ENCODE results near the gene SERPINB6. TPM values are rescaled to one million over a fixed set of nuclear protein-coding genes. Genes with fewer than 3 reads are reported as not detected.
"Not testable (repeated sequence)": the region's sequence is repeated elsewhere in the genome, so short reads cannot be mapped to it uniquely, and the experiment has no call there.

Gene SERPINB6
- total RNA-seq, 2 donors from 2014 or later: 128 to 150 TPM

- no peak for DNase-seq
- H3K27ac Mint-ChIP-seq: no peak overlapping the region
- no peak overlapping the region for H3K4me3 Mint-ChIP-seq
- no peak overlapping the region for H3K9ac ChIP-seq (ENCODE audit: extremely low read depth, low read length, poor library complexity, severe bottlenecking)
- H3K4me1 ChIP-seq (ENCODE audit: control insufficient read depth, insufficient read depth, low read length): no peaks in the 10 kb centered on the region
- WGBS, 2 experiments (ENCODE audit: insufficient coverage in 1 of 2, insufficient read length in 1 of 2): 83 to 90% methylated on average over 1 to 3 of the region's 3 CpGs
- H3K4me1 Mint-ChIP-seq: no peaks in the 10 kb centered on the region
- H3K36me3 ChIP-seq (ENCODE audit: control insufficient read depth, insufficient read depth, low read length): peaks cover 70% of the 10 kb centered on the region
- no peak overlapping the region for H3K4me3 ChIP-seq (ENCODE audit: low read length)
- H3K27me3 Mint-ChIP-seq (ENCODE audit: insufficient read depth): no peaks in the 10 kb centered on the region
- peaks cover 40% of the 10 kb centered on the region for H3K9me3 ChIP-seq (ENCODE audit: control insufficient read depth, low read length)
- H3K9me3 Mint-ChIP-seq: peaks cover 54% of the 10 kb centered on the region
- H3K27me3 ChIP-seq (ENCODE audit: control insufficient read depth, insufficient read depth, low read length, poor library complexity, severe bottlenecking): no peaks in the 10 kb centered on the region
- H3K36me3 Mint-ChIP-seq (ENCODE audit: low read depth): peaks cover 96% of the 10 kb centered on the region
- no peak for TF ChIP-seq CTCF (conservative IDR thresholded peaks at IDR 0.05)
- no peak overlapping the region for H3K27ac ChIP-seq (ENCODE audit: low read depth, low read length)
Observed at GRCh38 chr6:3009930-3010329, 38.6 kb upstream of the SERPINB6 start.

- H3K27ac Mint-ChIP-seq; H3K4me3 ChIP-seq (ENCODE audit: low read length); H3K27me3 Mint-ChIP-seq (ENCODE audit: insufficient read depth); H3K27me3 ChIP-seq (ENCODE audit: control insufficient read depth, insufficient read depth, low read length, poor library complexity, severe bottlenecking); DNase-seq; H3K4me1 ChIP-seq (ENCODE audit: control insufficient read depth, insufficient read depth, low read length); H3K4me3 Mint-ChIP-seq; H3K9ac ChIP-seq (ENCODE audit: extremely low read depth, low read length, poor library complexity, severe bottlenecking); H3K4me1 Mint-ChIP-seq: not testable (repeated sequence)
- peaks cover 40% of the 10 kb centered on the region for H3K9me3 ChIP-seq (ENCODE audit: control insufficient read depth, low read length)
- Mint-ChIP-seq H3K9me3 (peaks cover 54% of the 10 kb centered on the region), H3K36me3 (ENCODE audit: low read depth) (peaks cover 94% of the 10 kb centered on the region)
- peak overlapping the region; percentile 44 for H3K27ac ChIP-seq (ENCODE audit: low read depth, low read length)
- H3K36me3 ChIP-seq (ENCODE audit: control insufficient read depth, insufficient read depth, low read length): peaks cover 64% of the 10 kb centered on the region
- 79 to 84% methylated on average over 15 to 17 of the region's 17 CpGs for WGBS, 2 experiments (ENCODE audit: insufficient coverage in 1 of 2, insufficient read length in 1 of 2)
Observed at GRCh38 chr6:3008712-3009265, 37.4 kb upstream of the SERPINB6 start.

GRCh38 chr6:3007571-3007970, 36.2 kb upstream of the SERPINB6 start:
- no peak overlapping the region for H3K27ac Mint-ChIP-seq
- H3K27me3 ChIP-seq (ENCODE audit: control insufficient read depth, insufficient read depth, low read length, poor library complexity, severe bottlenecking): no peaks in the 10 kb centered on the region
- H3K9me3 ChIP-seq (ENCODE audit: control insufficient read depth, low read length): peaks cover 38% of the 10 kb centered on the region
- no peak for TF ChIP-seq CTCF (conservative IDR thresholded peaks at IDR 0.05)
- no peaks in the 10 kb centered on the region for H3K27me3 Mint-ChIP-seq (ENCODE audit: insufficient read depth)
- DNase-seq: no peak
- H3K36me3 ChIP-seq (ENCODE audit: control insufficient read depth, insufficient read depth, low read length): peaks cover 57% of the 10 kb centered on the region
- H3K27ac ChIP-seq (ENCODE audit: low read depth, low read length): peak overlapping the region; percentile 48
- H3K4me3 ChIP-seq (ENCODE audit: low read length): no peak overlapping the region
- 89 to 95% methylated on average over 2 to 3 of the region's 3 CpGs for WGBS, 2 experiments (ENCODE audit: insufficient coverage in 1 of 2, insufficient read length in 1 of 2)
- no peak overlapping the region for H3K4me3 Mint-ChIP-seq
- H3K4me1 Mint-ChIP-seq: no peaks in the 10 kb centered on the region
- peaks cover 49% of the 10 kb centered on the region for H3K9me3 Mint-ChIP-seq
- no peak overlapping the region for H3K9ac ChIP-seq (ENCODE audit: extremely low read depth, low read length, poor library complexity, severe bottlenecking)
- no peaks in the 10 kb centered on the region for H3K4me1 ChIP-seq (ENCODE audit: control insufficient read depth, insufficient read depth, low read length)
- H3K36me3 Mint-ChIP-seq (ENCODE audit: low read depth): peaks cover 91% of the 10 kb centered on the region

GRCh38 chr6:3006476-3006875, 35.1 kb upstream of the SERPINB6 start:
- 75 to 97% methylated on average over 1 to 5 of the region's 5 CpGs for WGBS, 2 experiments (ENCODE audit: insufficient coverage in 1 of 2, insufficient read length in 1 of 2)
- no peak for DNase-seq
- Histone ChIP-seq H3K27ac (ENCODE audit: low read depth, low read length) (no peak overlapping the region), H3K9ac (ENCODE audit: extremely low read depth, low read length, poor library complexity, severe bottlenecking) (no peak overlapping the region), H3K4me1 (ENCODE audit: control insufficient read depth, insufficient read depth, low read length) (no peaks in the 10 kb centered on the region), H3K4me3 (ENCODE audit: low read length) (no peak overlapping the region), H3K9me3 (ENCODE audit: control insufficient read depth, low read length) (peaks cover 28% of the 10 kb centered on the region), H3K27me3 (ENCODE audit: control insufficient read depth, insufficient read depth, low read length, poor library complexity, severe bottlenecking) (no peaks in the 10 kb centered on the region), H3K36me3 (ENCODE audit: control insufficient read depth, insufficient read depth, low read length) (peaks cover 46% of the 10 kb centered on the region)
- Mint-ChIP-seq H3K9me3 (peaks cover 40% of the 10 kb centered on the region), H3K27me3 (ENCODE audit: insufficient read depth) (no peaks in the 10 kb centered on the region), H3K36me3 (ENCODE audit: low read depth) (peaks cover 84% of the 10 kb centered on the region), H3K27ac (no peak overlapping the region), H3K4me3 (no peak overlapping the region), H3K4me1 (peaks cover 2% of the 10 kb centered on the region)
- no peak for TF ChIP-seq CTCF (conservative IDR thresholded peaks at IDR 0.05)
